H1 (cell line): Measurements from ENCODE around the gene ALDH7A1. TPM values are rescaled to one million over a fixed set of nuclear protein-coding genes. Genes with fewer than 3 reads are reported as not detected.

Source experiments
- CTCF ChIA-PET: fragments of 300-600 bp; sonication (Branson Sonifier 250); formaldehyde crosslinking; loops from one replicate; lab custom pipeline; 2021; ENCODE audit not compliant: partially characterized antibody; lab: Charles Lee
- POLR2A ChIA-PET: fragments of 300-600 bp; sonication (Branson Sonifier 250); formaldehyde crosslinking; loops from one replicate; lab custom pipeline; 2021; ENCODE audit warnings: inconsistent platforms; ENCODE audit not compliant: partially characterized antibody; lab: Charles Lee
- DNase-seq, 2 experiments: peaks; one replicate each; pipeline versions ENCODE4 v3.0.0 to v3.0.0-alpha.2; 2010 to 2022; ENCODE audit warnings: low spot score in 2 of 2, low read depth in 1 of 2, mixed read lengths in 1 of 2
- FAIRE-seq: peaks from 2 replicates; lab custom pipeline; 2011; peaks lifted over from hg19 to GRCh38; lab: Jason Lieb, UNC
- H2AFZ ChIP-seq: 2 replicates; pipeline ENCODE4 v1.8.1; 2012; ENCODE audit warnings: low read length, inconsistent platforms
- H2AK5ac ChIP-seq: 2 replicates; pipeline ENCODE4 v1.6.1; 2013; ENCODE audit warnings: low read depth, low read length
- H2BK120ac ChIP-seq: replicated peaks from 2 replicates; pipeline ENCODE3; 2013; ENCODE audit warnings: low read depth, low read length, inconsistent platforms
- H2BK12ac ChIP-seq: 2 replicates; pipeline ENCODE4 v1.6.1; 2013; ENCODE audit warnings: low read depth, low read length
- H2BK15ac ChIP-seq: 2 replicates; pipeline ENCODE4 v1.6.1; 2013; ENCODE audit warnings: low read length
- H2BK20ac ChIP-seq: 2 replicates; pipeline ENCODE4 v1.6.1; 2013; ENCODE audit warnings: low read length
- H2BK5ac ChIP-seq: 2 replicates; pipeline ENCODE4 v1.6.1; 2013; ENCODE audit warnings: low read depth, low read length
- H3K14ac ChIP-seq: 2 replicates; pipeline ENCODE4 v1.6.1; 2013; ENCODE audit warnings: inconsistent platforms; ENCODE audit not compliant: insufficient read length
- H3K18ac ChIP-seq: 2 replicates; pipeline ENCODE4 v1.6.1; 2013; ENCODE audit warnings: low read length; ENCODE audit errors: extremely low read depth
- H3K23ac ChIP-seq: 2 replicates; pipeline ENCODE4 v1.6.1; 2013; ENCODE audit warnings: inconsistent platforms; ENCODE audit not compliant: insufficient read length
- H3K23me2 ChIP-seq: 2 replicates; pipeline ENCODE4 v1.6.1; 2013; ENCODE audit warnings: low read depth, low read length
- H3K27ac ChIP-seq: 2 replicates; pipeline ENCODE4 v1.6.1; 2011; ENCODE audit warnings: low read depth, low read length, inconsistent platforms
- H3K27me3 ChIP-seq, 4 experiments: replicated peaks in 1 of 4; 1 replicate in 1 of 4; 2 replicates in 3 of 4; pipeline versions ENCODE4 v1.6.1 to v1.8.1; 2011 to 2013; ENCODE audit warnings: low read length in 3 of 4, mild to moderate bottlenecking in 3 of 4, inconsistent platforms in 2 of 4, mixed read lengths in 2 of 4, moderate library complexity in 1 of 4; ENCODE audit not compliant: control insufficient read depth in 3 of 4, insufficient read depth in 3 of 4; ENCODE audit errors: extremely low read depth in 1 of 4
- H3K36me3 ChIP-seq, 4 experiments: 2 replicates each; pipeline versions ENCODE4 v1.6.1 to v1.8.1; 2011 to 2013; ENCODE audit warnings: mild to moderate bottlenecking in 4 of 4, low read length in 3 of 4, moderate library complexity in 2 of 4, control low read depth in 1 of 4, inconsistent platforms in 1 of 4; ENCODE audit not compliant: insufficient read depth in 4 of 4, control insufficient read depth in 2 of 4
- H3K4ac ChIP-seq: replicated peaks from 2 replicates; pipeline ENCODE3; 2013; ENCODE audit warnings: low read length, low read depth, mixed read lengths, inconsistent platforms; ENCODE audit not compliant: insufficient read length
- H3K4me1 ChIP-seq, 4 experiments: replicated peaks in 1 of 4; 1 replicate in 1 of 4; 2 replicates in 3 of 4; pipeline versions ENCODE4 v1.6.1 to v1.8.1; 2011 to 2013; ENCODE audit warnings: low read length in 3 of 4, inconsistent platforms in 2 of 4, mixed read lengths in 1 of 4; ENCODE audit not compliant: insufficient read depth in 4 of 4, control insufficient read depth in 3 of 4
- H3K4me2 ChIP-seq, 2 experiments: 2 replicates each; pipeline versions ENCODE4 v1.6.1 to v1.8.1; 2011 to 2013; ENCODE audit warnings: low read depth in 2 of 2, low read length in 2 of 2, control low read depth in 1 of 2, inconsistent platforms in 1 of 2, mild to moderate bottlenecking in 1 of 2; ENCODE audit not compliant: insufficient read depth in 1 of 2
- H3K4me3 ChIP-seq, 4 experiments: fragments of 200-600, 300-600 bp in 1 of 4; sonication (generic), shearing (Covaris generic), sonication (Bioruptor Twin) in 1 of 4; 2 replicates each; pipeline versions ENCODE4 v1.5.1 to v1.8.1; 2011 to 2016; ENCODE audit warnings: low read length in 4 of 4, low read depth in 3 of 4, control low read depth in 2 of 4, inconsistent platforms in 2 of 4, mild to moderate bottlenecking in 2 of 4, mixed read lengths in 1 of 4, moderate library complexity in 1 of 4; ENCODE audit not compliant: insufficient read depth in 2 of 4; ENCODE audit errors: extremely low read depth in 1 of 4
- H3K56ac ChIP-seq: replicated peaks from 2 replicates; pipeline ENCODE3; 2013; ENCODE audit warnings: low read depth, mild to moderate bottlenecking, mixed read lengths, low read length, inconsistent platforms; ENCODE audit not compliant: insufficient read length
- H3K79me1 ChIP-seq: 2 replicates; pipeline ENCODE4 v1.6.1; 2013; ENCODE audit warnings: low read depth, low read length, control low read depth
- H3K79me2 ChIP-seq, 2 experiments: 2 replicates each; pipeline versions ENCODE4 v1.6.1 to v1.8.1; 2012 to 2013; ENCODE audit warnings: low read length in 2 of 2, mild to moderate bottlenecking in 2 of 2, inconsistent platforms in 1 of 2; ENCODE audit not compliant: insufficient read depth in 2 of 2, control insufficient read depth in 1 of 2
- H3K9ac ChIP-seq, 4 experiments: replicated peaks in 1 of 4; 1 replicate in 1 of 4; 2 replicates in 3 of 4; pipeline versions ENCODE4 v1.6.1 to v1.8.1; 2011 to 2013; ENCODE audit warnings: low read depth in 3 of 4, low read length in 3 of 4, control low read depth in 2 of 4, mild to moderate bottlenecking in 2 of 4, moderate library complexity in 2 of 4, inconsistent platforms in 1 of 4; ENCODE audit errors: extremely low read depth in 1 of 4
- H3K9me3 ChIP-seq, 2 experiments: 2 replicates each; pipeline versions ENCODE4 v1.6.1 to v1.8.1; 2012 to 2013; ENCODE audit warnings: mild to moderate bottlenecking in 2 of 2, moderate library complexity in 2 of 2, control low read depth in 1 of 2, inconsistent platforms in 1 of 2, low read depth in 1 of 2, low read length in 1 of 2, mixed read lengths in 1 of 2; ENCODE audit not compliant: insufficient read depth in 2 of 2
- H4K20me1 ChIP-seq, 2 experiments: replicated peaks in 1 of 2; 2 replicates each; pipeline versions ENCODE3 to v1.8.1; 2011 to 2013; ENCODE audit warnings: inconsistent platforms in 2 of 2, low read length in 2 of 2, mild to moderate bottlenecking in 1 of 2; ENCODE audit not compliant: insufficient read depth in 2 of 2, control insufficient read depth in 1 of 2
- H4K5ac ChIP-seq: 2 replicates; pipeline ENCODE4 v1.6.1; 2013; ENCODE audit warnings: low read length, low read depth, mixed read lengths, inconsistent platforms; ENCODE audit not compliant: insufficient read length
- H4K8ac ChIP-seq: 2 replicates; pipeline ENCODE4 v1.8.0; 2013; ENCODE audit warnings: mild to moderate bottlenecking, moderate library complexity, low read length, inconsistent platforms; ENCODE audit not compliant: insufficient read depth; ENCODE audit errors: extremely low read depth
- H4K91ac ChIP-seq: replicated peaks from 2 replicates; pipeline ENCODE3; 2013; ENCODE audit warnings: low read length, mixed read lengths, inconsistent platforms; ENCODE audit not compliant: insufficient read length
- BRCA1 ChIP-seq: IDR thresholded peaks from 2 replicates; pipeline ENCODE4 v1.6.1; 2012; ENCODE audit warnings: low read depth, low read length, improper control_type of control experiment
- CBX5 ChIP-seq: fragments of 300-800, 300-1000 bp; sonication (generic); IDR thresholded peaks from 2 replicates; pipeline ENCODE4 v1.7.1; 2016; ENCODE audit warnings: antibody characterized with exemption, low read length, low read depth
- CEBPB ChIP-seq: IDR thresholded peaks from 2 replicates; pipeline ENCODE4 v1.6.1; 2012; ENCODE audit warnings: low read depth, low read length
- CHD1 ChIP-seq: IDR thresholded peaks from 2 replicates; pipeline ENCODE4 v1.6.1; 2012; ENCODE audit warnings: low read depth, low read length, improper control_type of control experiment
- CHD2 ChIP-seq: IDR thresholded peaks from 2 replicates; pipeline ENCODE4 v1.6.1; 2012; ENCODE audit warnings: low read length, improper control_type of control experiment
- FOSL1 ChIP-seq: IDR thresholded peaks from 2 replicates; pipeline ENCODE4 v1.6.1; 2011; ENCODE audit warnings: mild to moderate bottlenecking, low read depth, low read length, moderate library complexity; ENCODE audit not compliant: insufficient read depth
- GABPA ChIP-seq: IDR thresholded peaks from 2 replicates; pipeline ENCODE4 v1.6.1; 2011; ENCODE audit warnings: mild to moderate bottlenecking, low read length, moderate library complexity, borderline replicate concordance; ENCODE audit not compliant: insufficient read depth
- HDAC6 ChIP-seq: IDR thresholded peaks from one replicate; pipeline ENCODE4 v1.7.1; 2012; ENCODE audit warnings: low read depth, mild to moderate bottlenecking, inconsistent platforms, low read length, moderate library complexity
- MAFK ChIP-seq: IDR thresholded peaks from 2 replicates; pipeline ENCODE4 v1.6.1; 2012; ENCODE audit warnings: low read depth, mild to moderate bottlenecking, improper control_type of control experiment, low read length
- NRF1 ChIP-seq: IDR thresholded peaks from 2 replicates; pipeline ENCODE4 v1.6.1; 2011; ENCODE audit warnings: mild to moderate bottlenecking, low read depth, low read length, improper control_type of control experiment
- TAF7 ChIP-seq: optimal IDR thresholded peaks from 2 replicates; pipeline ENCODE3; 2011; ENCODE audit warnings: low read depth, mild to moderate bottlenecking, inconsistent platforms, low read length, moderate library complexity, borderline replicate concordance
- YY1 ChIP-seq: IDR thresholded peaks from 2 replicates; pipeline ENCODE4 v1.6.1; 2011; ENCODE audit warnings: low read depth, mild to moderate bottlenecking, low read length
- WGBS, 2 experiments: shearing (Covaris generic) in 1 of 2; methylation state at CpG; one replicate each; pipeline versions ENCODE4 v1.1.6 to v1.1.7; 2013 to 2015; ENCODE audit warnings: low lambda C conversion rate in 2 of 2, mixed read lengths in 2 of 2, inconsistent platforms in 1 of 2, low coverage in 1 of 2, missing lambda C conversion rate in 1 of 2; ENCODE audit not compliant: insufficient replicate concordance in 2 of 2, insufficient coverage in 1 of 2, insufficient read length in 1 of 2; ENCODE audit errors: extremely low coverage in 1 of 2, missing lambda C conversion rate in 1 of 2; 5-methylcytosine and 5-hydroxymethylcytosine counted together
- polyA plus RNA-seq, 7 experiments: library from polyadenylated mRNA; depleted of rRNA in 3 of 7; stranded (reverse) in 5 of 7; unstranded in 2 of 7; fragments of >200 nt in 5 of 7; fragments of 200-250 nt in 2 of 7; gene quantifications; 1 replicate in 5 of 7; 2 replicates in 1 of 7; 4 replicates in 1 of 7; pipeline versions ENCODE4 v1.2.1 to v1.2.3, GENCODE V29; 2011 to 2013; ENCODE audit warnings: missing spikeins in 2 of 7, mixed read lengths in 2 of 7
- total RNA-seq: library from RNA; stranded (reverse); fragmentation: NEBNext Ultra II Directional; extraction: Animal tissue kit (Norgen Biotek cat#: 25700); gene quantifications from 2 replicates; pipeline ENCODE4 v1.2.1, GENCODE V29; 2021
- TF ChIP-seq, protein P1 (sequence below): IDR thresholded peaks from 2 replicates; pipeline ENCODE4 v1.6.1; 2011; ENCODE audit warnings: low read depth, mild to moderate bottlenecking, low read length; ENCODE audit not compliant: insufficient read depth

The ALDH7A1 gene
- total and polyA plus RNA-seq, 2 of the 8 experiments (the other 6 are each of a cell fraction or from before 2014, with no cell fraction given): 99.6 to 225 TPM

DNA sequence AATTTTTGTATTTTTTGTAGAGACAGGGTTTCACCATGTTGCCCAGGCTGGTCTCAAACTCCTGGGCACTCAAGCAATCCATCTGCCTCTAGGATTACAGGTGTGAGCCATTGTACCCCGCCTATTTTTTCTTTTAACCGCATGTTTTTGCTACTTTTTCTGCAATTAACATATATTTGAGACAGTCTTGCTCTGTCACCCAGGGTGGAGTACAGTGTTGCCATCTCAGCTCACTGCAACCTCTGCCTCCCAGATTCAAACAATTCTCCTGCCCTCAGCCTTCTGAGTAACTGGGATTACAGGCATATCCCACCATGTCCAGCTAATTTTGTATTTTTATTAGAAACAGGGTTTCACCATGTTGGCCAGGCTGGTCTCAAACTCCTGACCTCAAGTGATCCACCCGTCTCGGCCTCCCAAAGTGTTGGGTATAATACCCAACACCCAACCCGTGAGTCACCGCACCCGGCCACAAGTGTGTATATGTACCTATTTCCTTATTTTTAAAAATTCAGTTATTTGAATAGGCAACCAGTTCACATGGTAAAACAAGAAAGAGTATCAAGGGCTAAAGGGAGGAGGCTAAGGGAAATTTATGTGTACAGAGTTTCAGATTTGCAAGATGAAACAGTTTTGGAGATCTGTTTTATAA is 19.0 kb upstream of the ALDH7A1 start:
- Histone ChIP-seq H2BK5ac (no peak overlapping the region), H2BK20ac (no peak overlapping the region), H3K79me1 (no peaks in the 10 kb centered on the region; the same call in 1 of the 2 replicates), H3K23ac (no peak overlapping the region), H2AK5ac (no peak overlapping the region), H3K9ac (no peak overlapping the region), H3K79me2 (peaks cover 4 to 55% of the 10 kb centered on the region in 2 experiments; a peak in 3 of 4 replicates), H2BK12ac (no peak overlapping the region), H4K5ac (no peak overlapping the region), H3K27me3 (no peaks in the 10 kb centered on the region), H4K91ac (no peak overlapping the region), H3K27ac (no peak overlapping the region), H3K4ac (no peak overlapping the region), H2BK120ac (no peak overlapping the region), H3K18ac (no peak overlapping the region), H3K23me2 (no peaks in the 10 kb centered on the region), H3K4me2 (no peak overlapping the region), H3K36me3 (peaks cover 7 to 42% (median 31%) of the 10 kb centered on the region in 4 experiments), H4K8ac (no peak overlapping the region), H3K14ac (no peak overlapping the region), H2AFZ (no peak overlapping the region), H3K4me3 (no peak overlapping the region), H4K20me1 (peaks cover 0 to 2% of the 10 kb centered on the region in 2 experiments), H2BK15ac (no peak overlapping the region), H3K4me1 (no peaks in the 10 kb centered on the region), H3K9me3 (no peaks in the 10 kb centered on the region), H3K56ac (no peak overlapping the region)
- WGBS, 2 experiments: 94% methylated on average over 7 of the region's 7 CpGs; no CpG with 5 or more reads in 1 of the 2 experiments
- ChIA-PET POLR2A (interaction anchor here (0.6 to 1.6 kb wide), 4 partner anchors 10 to 72 kb away, joined by 3 to 6 read pairs (median 4); partner anchors contain the start of gene PHAX), CTCF (interaction anchor here (2.0 kb wide), 1 partner anchor 13 kb away, joined by 6 read pairs; the partner anchor contains the start of gene PHAX)
- FAIRE-seq (no peak), DNase-seq (peak in 1 of 2 experiments; percentile 20)
- no peak for TF ChIP-seq BRCA1
- TF ChIP-seq CHD1: no peak
- TF ChIP-seq HDAC6: no peak
- no peak for TF ChIP-seq CHD2
- TF ChIP-seq YY1: no peak
- no peak for TF ChIP-seq NRF1
- TF ChIP-seq CEBPB: no peak
- no peak for TF ChIP-seq GABPA
- TF ChIP-seq, protein P1, sequence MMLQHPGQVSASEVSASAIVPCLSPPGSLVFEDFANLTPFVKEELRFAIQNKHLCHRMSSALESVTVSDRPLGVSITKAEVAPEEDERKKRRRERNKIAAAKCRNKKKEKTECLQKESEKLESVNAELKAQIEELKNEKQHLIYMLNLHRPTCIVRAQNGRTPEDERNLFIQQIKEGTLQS: no peak
- TF ChIP-seq FOSL1: no peak
- TF ChIP-seq TAF7: no peak
- no peak for TF ChIP-seq MAFK
- TF ChIP-seq CBX5: no peak
